DOHH2 (cell line): ENCODE results near the gene TBC1D22A.

Experiments used
- EZH2phosphoT487 ChIP-seq: fragments of 200-600 bp; sonication (generic); IDR thresholded peaks from 2 replicates; pipeline ENCODE4 v1.6.1; 2017; ENCODE audit warnings: borderline replicate concordance, mild to moderate bottlenecking, antibody characterized with exemption, low read length, moderate library complexity, mixed read lengths
- TF ChIP-seq, protein P1 (sequence below): fragments of 200-600 bp; sonication (generic); IDR thresholded peaks from one replicate; pipeline ENCODE4 v1.5.1; 2014; ENCODE audit warnings: antibody characterized with exemption, mild to moderate bottlenecking, low read depth, low read length; ENCODE audit not compliant: poor library complexity, severe bottlenecking

DNA sequence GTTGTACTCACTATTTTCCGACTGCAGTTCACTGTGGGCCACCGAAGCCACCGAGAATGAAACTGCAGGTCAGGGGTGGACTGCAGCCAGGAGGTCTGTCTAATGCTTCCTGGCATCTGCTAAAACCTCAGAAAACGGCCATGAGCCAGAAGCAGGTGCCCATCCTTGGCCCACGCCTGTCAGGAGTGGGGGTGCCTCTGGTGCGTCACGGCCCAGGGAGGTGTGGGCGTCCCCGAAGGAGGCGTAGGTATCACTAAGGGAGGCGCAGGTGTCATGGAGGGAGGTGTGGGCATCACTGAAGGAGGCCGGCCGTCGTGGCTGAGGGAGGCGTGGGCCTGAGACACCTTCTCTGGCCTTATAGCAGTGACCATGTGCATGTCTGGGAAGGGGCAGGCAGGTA lies 456.2 kb downstream of the TBC1D22A start:
- TF ChIP-seq, protein P1, sequence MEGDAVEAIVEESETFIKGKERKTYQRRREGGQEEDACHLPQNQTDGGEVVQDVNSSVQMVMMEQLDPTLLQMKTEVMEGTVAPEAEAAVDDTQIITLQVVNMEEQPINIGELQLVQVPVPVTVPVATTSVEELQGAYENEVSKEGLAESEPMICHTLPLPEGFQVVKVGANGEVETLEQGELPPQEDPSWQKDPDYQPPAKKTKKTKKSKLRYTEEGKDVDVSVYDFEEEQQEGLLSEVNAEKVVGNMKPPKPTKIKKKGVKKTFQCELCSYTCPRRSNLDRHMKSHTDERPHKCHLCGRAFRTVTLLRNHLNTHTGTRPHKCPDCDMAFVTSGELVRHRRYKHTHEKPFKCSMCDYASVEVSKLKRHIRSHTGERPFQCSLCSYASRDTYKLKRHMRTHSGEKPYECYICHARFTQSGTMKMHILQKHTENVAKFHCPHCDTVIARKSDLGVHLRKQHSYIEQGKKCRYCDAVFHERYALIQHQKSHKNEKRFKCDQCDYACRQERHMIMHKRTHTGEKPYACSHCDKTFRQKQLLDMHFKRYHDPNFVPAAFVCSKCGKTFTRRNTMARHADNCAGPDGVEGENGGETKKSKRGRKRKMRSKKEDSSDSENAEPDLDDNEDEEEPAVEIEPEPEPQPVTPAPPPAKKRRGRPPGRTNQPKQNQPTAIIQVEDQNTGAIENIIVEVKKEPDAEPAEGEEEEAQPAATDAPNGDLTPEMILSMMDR = no peak
- no peak for TF ChIP-seq EZH2phosphoT487
